Esophagus squamous epithelium (tissue), 5 donors: ENCODE measurements around the gene DYNLT4. TPM values are rescaled to one million over a fixed set of nuclear protein-coding genes. Genes with fewer than 3 reads are reported as not detected.

Experiments
- DNase-seq: peaks from one replicate; lab custom pipeline; 2025; lab: John Stamatoyannopoulos, UW
- H3K27ac ChIP-seq, 4 donors: fragments of 200-600 bp; sonication (generic); one replicate each; pipeline ENCODE4 v1.5.1; 2016 to 2019; ENCODE audit warnings: mild to moderate bottlenecking in 1 of 4
- H3K27me3 ChIP-seq, 4 donors: fragments of 200-600 bp; sonication (generic); 1 replicate in 3 of 4; 2 replicates in 1 of 4; pipeline versions ENCODE4 v1.5.1 to v1.6.0; 2017 to 2021; ENCODE audit warnings: antibody characterized with exemption in 1 of 4
- H3K36me3 ChIP-seq, 3 donors: fragments of 200-600 bp; sonication (generic); one replicate each; pipeline ENCODE4 v1.5.1; 2016 to 2019
- H3K4me1 ChIP-seq, 3 donors: fragments of 200-600 bp; sonication (generic); one replicate each; pipeline ENCODE4 v1.5.1; 2017 to 2019
- H3K4me3 ChIP-seq, 4 donors: fragments of 200-600 bp; sonication (generic); 1 replicate in 3 of 4; 2 replicates in 1 of 4; pipeline ENCODE4 v1.5.1; 2016 to 2019; ENCODE audit warnings: mild to moderate bottlenecking in 2 of 4, moderate library complexity in 1 of 4
- H3K9me3 ChIP-seq, 3 donors: fragments of 200-600 bp; sonication (generic); one replicate each; pipeline ENCODE4 v1.5.1; 2016 to 2019
- CTCF ChIP-seq, 6 experiments: fragments of 450-650 bp in 4 of 6; fragments of 200-600 bp in 2 of 6; sonication (generic) in 2 of 6; IDR thresholded peaks; one replicate each; pipeline ENCODE4 v1.5.1; 2016 to 2019; ENCODE audit warnings: antibody characterized with exemption in 6 of 6, mild to moderate bottlenecking in 4 of 6, moderate library complexity in 4 of 6
- POLR2A ChIP-seq, 4 donors: fragments of 450-650 bp; IDR thresholded peaks; one replicate each; pipeline ENCODE4 v1.6.1; 2017; ENCODE audit warnings: antibody characterized with exemption in 4 of 4, mild to moderate bottlenecking in 4 of 4, moderate library complexity in 3 of 4
- WGBS, 2 donors: methylation state at CpG; one replicate each; pipeline ENCODE4 v1.1.5; 2018; 5-methylcytosine and 5-hydroxymethylcytosine counted together
- intact Hi-C: fragments of 100-400 bp; cut with DNase I; formaldehyde crosslinking; loops from one replicate; pipeline ENCODE4 v1.15.0; 2022
- total RNA-seq, 4 donors: library from RNA; depleted of rRNA; stranded (reverse); fragments of >200 nt; gene quantifications; one replicate each; pipeline ENCODE4 v1.1.0, GENCODE V29; 2016
- donor health status: DM: yes; HTN: yes; CAD: no.

Gene DYNLT4
- total RNA-seq, 4 donors from 2014 or later = not detected

- Histone ChIP-seq H3K36me3 (peaks cover 0 to 30% (median 12%) of the 10 kb centered on the region in 3 donors), H3K4me1 (peaks cover 20 to 42% (median 27%) of the 10 kb centered on the region in 3 donors), H3K27ac (peak overlapping the region in 3 of 4 donors; percentile 32 to 55 (median 54)), H3K9me3 (no peaks in the 10 kb centered on the region), H3K27me3 (no peaks in the 10 kb centered on the region), H3K4me3 (peak overlapping the region; percentile 31 to 68 (median 43))
- intact Hi-C loops = loop anchor here (10.0 kb wide), 1 partner anchor 50 kb away; no protein-coding TSS in a partner anchor
- TF ChIP-seq CTCF (IDR thresholded peaks at IDR 0.05) = peak in 1 of 6 experiments; percentile 5
- no peak for TF ChIP-seq POLR2A (IDR thresholded peaks at IDR 0.05)
- WGBS, 2 donors = 55 to 83% methylated on average over 2 to 10 of the region's 71 CpGs
- DNase-seq = no peak
Observed at GRCh38 chr1:44784094-44785028, 22.8 kb downstream of the DYNLT4 start.

GRCh38 chr1:44783697-44784093 lies 23.5 kb downstream of the DYNLT4 start:
- intact Hi-C loops = loop anchor here (10.0 kb wide), 1 partner anchor 51 kb away; no protein-coding TSS in a partner anchor
- no peak for TF ChIP-seq POLR2A (IDR thresholded peaks at IDR 0.05)
- TF ChIP-seq CTCF (IDR thresholded peaks at IDR 0.05) = no peak
- Histone ChIP-seq H3K27ac (peak overlapping the region in 3 of 4 donors; percentile 32 to 55 (median 54)), H3K27me3 (no peaks in the 10 kb centered on the region), H3K4me1 (peaks cover 20 to 49% (median 27%) of the 10 kb centered on the region in 3 donors), H3K9me3 (no peaks in the 10 kb centered on the region), H3K4me3 (peak overlapping the region; percentile 31 to 68 (median 43)), H3K36me3 (peaks cover 0 to 37% (median 16%) of the 10 kb centered on the region in 3 donors)
- DNase-seq = no peak
- WGBS, 2 donors = 20 to 21% methylated on average over 7 to 8 of the region's 8 CpGs

- no peak for TF ChIP-seq POLR2A (IDR thresholded peaks at IDR 0.05)
- TF ChIP-seq CTCF (IDR thresholded peaks at IDR 0.05) = no peak
- Histone ChIP-seq H3K4me1 (peaks cover 33 to 65% (median 34%) of the 10 kb centered on the region in 3 donors), H3K36me3 (peaks cover 10 to 59% (median 36%) of the 10 kb centered on the region in 3 donors), H3K4me3 (no peak overlapping the region), H3K27me3 (no peaks in the 10 kb centered on the region), H3K9me3 (no peaks in the 10 kb centered on the region), H3K27ac (no peak overlapping the region)
- intact Hi-C loops = loop anchor here (10.0 kb wide), 1 partner anchor 54 kb away; no protein-coding TSS in a partner anchor
- WGBS, 2 donors = 92 to 94% methylated on average over 13 to 14 of the region's 14 CpGs
- no peak for DNase-seq
Observed at GRCh38 chr1:44780583-44781121, 26.5 kb downstream of the DYNLT4 start.

- Histone ChIP-seq H3K27me3 (no peaks in the 10 kb centered on the region), H3K4me1 (peaks cover 23 to 56% (median 29%) of the 10 kb centered on the region in 3 donors), H3K4me3 (no peak overlapping the region), H3K27ac (no peak overlapping the region), H3K9me3 (no peaks in the 10 kb centered on the region), H3K36me3 (peaks cover 10 to 59% (median 36%) of the 10 kb centered on the region in 3 donors)
- WGBS, 2 donors = 81 to 88% methylated on average over 6 of the region's 6 CpGs
- no peak for DNase-seq
- intact Hi-C loops = loop anchor here (5.0 kb wide), 1 partner anchor 47 kb away; the partner anchor contains the start of gene RNU5D-1
- no peak for TF ChIP-seq CTCF (IDR thresholded peaks at IDR 0.05)
- no peak for TF ChIP-seq POLR2A (IDR thresholded peaks at IDR 0.05)
Observed at GRCh38 chr1:44778705-44779576, 28.2 kb downstream of the DYNLT4 start.
